HG03045 (cell line): ENCODE data around the gene VIPR2.
"Not testable (repeated sequence)": the region's sequence is repeated elsewhere in the genome, so short reads cannot be mapped to it uniquely, and the experiment has no call there.

ENCODE experiments used
- ATAC-seq: cut with Tn5 transposase; IDR thresholded peaks from one replicate; pipeline ENCODE4 v1.9.1; 2021; ENCODE audit warnings: mild to moderate bottlenecking, moderate library complexity; ENCODE audit not compliant: unreplicated experiment

The VIPR2 gene

DNA sequence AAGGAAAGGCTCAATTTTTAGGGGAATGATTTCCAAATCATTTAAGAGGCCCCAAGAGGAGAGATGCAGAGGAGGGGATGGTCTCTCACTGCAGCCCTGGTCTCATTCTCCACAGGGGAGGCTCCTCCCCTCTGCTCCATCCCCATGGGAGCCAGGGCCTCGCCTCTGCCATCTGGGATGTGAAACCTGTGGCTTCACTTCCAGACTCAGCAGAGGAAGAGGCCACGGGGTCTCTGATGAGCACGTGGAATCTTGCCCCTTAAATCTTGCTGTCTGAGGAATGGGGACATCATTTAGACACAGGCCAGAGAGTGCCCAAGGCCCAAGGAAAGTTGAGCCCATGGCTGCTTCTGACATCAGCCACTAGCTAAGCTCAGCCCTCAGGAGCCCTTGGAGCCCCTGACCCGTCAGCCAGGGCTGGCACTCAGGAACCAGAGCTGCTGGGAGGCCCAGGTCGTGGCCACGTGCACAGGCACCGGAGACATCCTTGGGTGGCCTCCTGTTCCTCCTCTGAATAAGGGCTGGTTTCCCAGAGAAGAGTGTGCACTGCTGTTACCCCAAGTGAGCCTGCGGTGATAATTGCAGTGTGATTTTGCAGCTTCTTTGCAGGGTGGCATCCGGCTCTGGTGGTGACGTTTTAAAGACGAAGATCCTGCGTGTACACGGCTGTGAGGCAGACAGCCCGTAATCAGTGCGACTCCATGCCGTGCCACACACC is 50.5 kb downstream of the VIPR2 start:
- no peak for ATAC-seq

DNA sequence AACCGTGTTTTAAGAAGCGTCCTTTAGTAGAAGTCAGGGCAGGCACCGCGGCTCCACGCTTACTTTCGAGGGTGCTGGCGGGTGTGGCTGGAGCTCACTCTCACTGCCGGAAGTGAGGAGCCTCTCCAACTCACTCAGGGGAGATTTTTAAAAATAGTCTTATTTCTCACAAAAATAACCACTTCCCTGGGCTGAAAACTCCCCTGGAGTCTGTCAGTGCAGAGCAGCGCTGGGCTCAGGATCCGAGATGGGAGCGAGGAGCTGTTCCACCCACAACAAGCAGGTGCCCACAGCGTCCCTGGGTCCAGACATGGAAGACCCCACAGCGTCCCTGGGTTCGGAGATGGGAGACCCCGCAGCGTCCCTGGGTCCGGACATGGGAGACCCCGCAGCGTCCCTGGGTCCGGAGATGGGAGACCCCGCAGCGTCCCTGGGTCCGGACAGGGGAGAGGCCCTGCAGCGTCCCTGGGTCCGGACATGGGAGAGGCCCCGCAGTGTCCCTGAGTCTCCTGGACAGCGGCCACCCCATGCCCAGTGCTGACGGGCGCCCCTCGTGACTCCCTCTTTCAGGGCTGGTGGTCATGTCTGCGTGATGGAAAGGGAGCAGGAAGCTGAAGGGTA is 51.2 kb downstream of the VIPR2 start:
- no peak for ATAC-seq

DNA sequence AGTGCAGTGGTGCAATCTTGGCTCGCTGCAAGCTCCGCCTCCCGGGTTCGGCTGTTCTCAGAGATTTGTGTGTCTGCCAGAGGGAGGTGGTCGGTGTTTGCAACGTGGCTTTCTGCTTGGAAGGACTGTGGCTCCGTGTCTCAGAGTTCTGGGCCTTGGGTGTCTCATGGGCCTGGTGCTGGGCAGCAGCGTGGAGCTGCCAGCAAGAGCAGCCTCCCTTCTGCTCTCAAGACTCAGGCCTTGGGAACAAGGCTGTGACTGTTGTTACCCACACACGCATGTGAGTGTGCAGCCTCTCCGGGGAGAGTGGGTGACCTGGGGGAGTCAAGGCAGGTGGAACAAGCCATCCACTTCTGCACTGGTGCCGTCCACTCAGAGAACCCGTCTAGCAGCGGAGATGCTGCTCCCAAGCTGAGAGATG is 52.0 kb downstream of the VIPR2 start:
- ATAC-seq: no peak

DNA sequence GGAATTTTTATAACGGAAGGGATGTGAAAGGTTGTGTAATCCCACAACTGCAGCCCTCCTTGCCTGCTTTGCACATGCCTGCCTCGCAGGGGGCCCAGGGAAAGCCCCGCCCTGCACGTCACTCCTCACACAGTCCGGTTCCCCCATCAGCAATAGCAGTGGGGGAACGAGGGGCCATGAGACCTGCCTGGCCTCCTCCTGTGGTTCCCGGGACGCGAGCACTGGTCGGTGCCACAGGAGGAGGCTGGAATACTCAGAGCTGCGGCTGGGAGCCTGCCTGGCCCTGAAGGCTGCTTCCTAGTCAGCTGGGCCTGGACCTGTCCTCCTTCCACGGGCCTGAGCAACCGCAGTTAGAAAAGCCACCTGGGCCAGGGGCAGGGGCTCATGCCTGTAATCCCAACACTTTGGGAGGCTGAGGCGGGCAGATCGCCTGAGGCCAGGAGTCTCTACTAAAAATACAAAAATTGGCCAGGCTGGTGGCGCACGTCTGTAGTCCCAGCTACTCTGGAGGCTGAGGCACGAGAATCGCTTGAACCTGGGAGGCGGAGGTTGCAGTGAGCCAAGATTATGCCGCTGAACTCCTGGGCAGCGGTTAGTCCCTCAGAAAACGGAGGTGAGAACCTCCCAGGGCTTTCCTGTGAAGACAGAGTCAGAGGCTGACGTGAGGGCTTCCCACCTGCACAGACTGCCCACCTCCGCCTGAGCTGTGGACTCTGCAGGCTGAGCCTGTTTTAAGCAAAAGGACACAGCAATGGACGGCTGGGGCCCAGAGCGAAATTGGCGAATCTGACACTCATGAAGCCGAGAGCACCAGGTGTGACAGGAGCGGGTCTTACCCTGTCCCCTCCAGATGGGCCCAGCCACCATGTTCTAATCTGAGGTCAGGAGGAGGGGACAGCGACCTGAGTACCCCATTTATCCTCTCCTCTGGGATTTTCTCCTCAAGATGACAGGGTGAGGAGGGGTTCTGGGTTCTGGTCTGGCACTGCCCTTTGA is 52.9 kb downstream of the VIPR2 start:
- no peak for ATAC-seq

DNA sequence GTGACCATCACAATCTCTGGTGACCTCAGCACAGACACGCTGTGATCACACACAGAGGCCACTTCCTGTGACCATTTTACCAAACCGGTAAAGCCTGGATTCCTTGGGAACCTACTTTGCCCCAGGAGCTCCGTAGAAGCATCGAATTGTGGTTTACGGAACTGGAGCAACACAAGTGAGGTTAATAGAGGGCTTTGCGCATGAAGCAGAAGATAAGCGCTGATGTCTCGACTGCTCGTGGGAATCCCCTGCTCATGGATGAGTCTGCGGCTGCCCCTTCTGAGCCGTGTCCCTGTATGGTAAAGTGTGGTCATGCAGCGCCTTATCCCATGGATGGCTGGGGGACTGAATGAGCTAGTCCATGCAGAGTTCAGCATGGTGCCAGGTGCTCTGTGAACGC is 53.6 kb downstream of the VIPR2 start:
- ATAC-seq: no peak

DNA sequence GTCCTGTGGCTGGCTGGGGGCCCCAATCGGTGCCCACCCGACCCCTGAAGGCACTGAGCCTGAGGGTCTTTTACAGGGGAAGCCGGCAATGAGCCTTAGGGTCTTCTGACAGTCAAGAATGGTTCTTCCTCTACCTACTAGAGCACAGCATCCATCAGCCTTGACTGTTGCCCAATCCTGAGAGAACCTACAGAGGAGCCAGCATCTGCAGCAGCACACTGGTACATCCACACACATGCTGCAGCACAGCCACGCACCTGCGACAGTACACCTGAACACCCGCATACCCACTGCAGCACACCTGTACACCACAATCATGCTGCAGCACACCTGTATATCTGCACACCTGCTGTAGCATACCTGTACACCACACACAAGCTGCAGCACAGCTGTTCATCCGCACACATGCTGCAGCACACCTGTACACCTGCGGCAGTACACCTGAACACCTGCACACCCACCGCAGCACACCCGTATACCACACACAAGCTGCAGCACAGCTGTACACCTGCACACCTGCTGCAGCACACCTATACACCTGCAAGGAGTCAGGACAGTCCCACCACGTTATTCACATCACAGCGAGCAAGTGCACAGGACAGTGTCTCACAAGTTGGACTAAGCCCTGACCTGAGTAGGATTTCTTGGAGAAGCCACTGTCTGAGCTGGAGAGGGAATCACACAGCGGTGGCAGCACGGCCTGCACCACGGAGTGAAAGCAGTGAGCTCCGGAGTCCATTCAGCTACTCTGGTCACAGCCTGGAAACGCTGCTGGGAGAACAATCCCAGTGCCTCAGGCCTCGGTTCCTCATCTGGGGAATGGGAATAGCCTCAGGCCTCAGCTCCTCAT is 56.4 kb downstream of the VIPR2 start:
- no peak for ATAC-seq

DNA sequence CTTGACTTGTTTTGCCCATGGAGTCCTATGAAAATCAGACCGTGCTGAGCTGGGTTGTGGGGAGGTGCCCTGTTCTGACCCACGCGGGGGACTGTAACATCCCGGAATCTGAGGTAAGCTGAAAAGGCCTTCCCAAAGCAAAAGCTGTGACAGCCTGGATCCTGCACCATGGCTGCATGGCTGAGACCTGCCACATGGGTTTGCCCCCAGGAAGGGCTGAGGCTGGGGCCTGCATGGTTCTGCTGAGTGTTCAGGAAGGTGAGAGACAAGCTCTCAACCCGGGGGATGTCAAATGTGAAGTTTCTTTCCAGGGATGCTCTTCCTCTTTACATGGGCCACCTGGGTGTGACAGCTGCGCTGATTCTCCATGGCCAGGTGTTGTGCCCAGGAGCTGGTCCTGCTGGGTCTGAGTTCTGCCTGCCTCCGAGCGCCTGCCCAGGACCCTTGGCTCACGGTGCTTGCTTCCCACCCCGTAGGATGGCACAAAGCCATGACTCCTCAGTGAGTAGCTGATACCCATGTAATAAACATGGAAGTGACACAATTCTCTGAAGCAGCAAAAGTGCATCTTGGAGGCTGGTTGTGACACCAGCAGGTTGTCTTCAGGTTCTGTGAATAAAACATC is 58.3 kb downstream of the VIPR2 start:
- no peak for ATAC-seq

DNA sequence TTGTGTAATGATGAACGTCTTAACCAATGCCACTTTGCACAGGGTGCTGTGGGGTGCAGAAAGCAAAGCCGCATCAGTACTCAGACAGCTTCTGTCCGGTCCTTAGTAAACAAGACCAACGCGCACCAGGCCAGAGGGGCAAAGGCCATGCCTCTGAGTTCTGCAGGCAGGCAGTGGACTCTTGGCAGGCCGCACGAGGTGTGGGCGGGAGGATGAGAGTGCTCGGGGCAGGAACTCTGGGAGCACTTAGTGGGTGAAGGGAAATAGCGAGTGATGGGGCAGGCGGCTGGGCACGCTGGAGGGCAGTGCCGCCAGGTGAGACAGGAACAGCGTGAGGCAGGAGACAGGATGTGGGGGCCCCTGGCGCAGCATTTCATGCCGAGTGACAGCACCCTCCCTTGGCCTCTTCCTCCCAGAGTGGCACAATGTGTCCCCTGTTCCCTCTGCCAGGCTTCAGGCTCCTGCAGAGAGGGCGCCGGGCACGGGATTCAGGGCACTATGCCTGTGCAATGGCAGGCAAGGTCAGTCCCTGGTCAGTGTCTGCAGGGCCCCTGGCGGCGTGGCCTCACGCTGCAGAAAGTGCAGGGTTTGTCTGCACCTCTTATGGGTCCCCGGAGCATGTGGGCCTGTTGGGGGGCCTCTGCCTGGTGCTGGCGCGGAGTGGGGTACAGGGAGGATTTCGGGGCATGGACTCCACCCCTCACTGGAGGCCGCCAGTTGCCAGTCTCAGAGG is 60.4 kb downstream of the VIPR2 start:
- ATAC-seq: no peak

DNA sequence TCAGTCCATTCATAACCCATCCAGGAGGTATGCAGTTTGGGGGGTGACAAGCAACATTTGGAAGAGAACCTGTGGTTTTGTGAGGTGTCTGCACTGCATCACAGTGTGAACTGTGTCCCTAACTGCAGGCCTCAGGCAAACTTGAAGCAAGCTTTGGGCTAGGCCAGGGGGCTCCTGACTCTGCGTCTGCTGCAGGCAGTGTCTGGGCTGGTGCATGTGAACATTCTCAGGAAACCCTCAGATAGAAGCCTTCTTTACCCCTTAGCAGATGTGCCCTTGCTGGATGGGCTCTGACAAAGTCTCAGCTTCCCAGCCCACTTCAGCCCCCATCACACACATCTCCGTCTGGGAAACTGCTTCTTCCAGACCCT is 61.0 kb downstream of the VIPR2 start:
- ATAC-seq: no peak

DNA sequence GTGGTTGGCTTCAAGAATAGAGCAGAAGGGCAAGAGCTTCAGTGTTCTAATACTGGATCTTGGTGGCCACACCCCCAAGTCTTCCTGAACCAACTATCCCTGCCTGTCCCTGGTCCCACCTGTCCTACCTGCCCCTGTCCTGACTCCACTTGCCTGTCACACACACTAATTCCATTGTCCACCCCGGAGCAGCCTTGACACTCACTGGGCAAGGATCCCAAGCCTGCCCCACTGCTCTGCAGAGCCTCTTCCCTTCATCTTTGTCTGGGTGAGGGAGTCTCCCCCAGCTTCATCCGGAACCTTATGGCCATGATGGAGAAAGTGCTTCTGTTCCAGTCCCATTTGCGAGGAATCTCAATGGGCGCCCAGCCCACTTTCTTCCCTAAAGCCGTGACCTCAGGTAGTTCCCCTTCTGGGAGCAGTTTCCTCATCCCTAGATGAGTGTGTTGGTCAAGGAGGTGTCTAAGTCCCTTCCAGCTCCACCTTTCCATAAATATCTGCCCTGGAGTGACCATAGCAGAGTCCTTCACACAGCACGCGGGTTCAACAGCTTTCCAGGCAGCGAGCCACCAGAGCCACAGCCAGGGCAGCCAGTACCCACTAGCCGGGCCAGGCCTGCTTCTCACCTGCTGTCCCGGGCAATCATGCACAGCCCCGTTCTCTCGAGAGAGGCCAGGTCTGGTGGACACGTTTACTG is 61.5 kb downstream of the VIPR2 start:
- no peak for ATAC-seq

DNA sequence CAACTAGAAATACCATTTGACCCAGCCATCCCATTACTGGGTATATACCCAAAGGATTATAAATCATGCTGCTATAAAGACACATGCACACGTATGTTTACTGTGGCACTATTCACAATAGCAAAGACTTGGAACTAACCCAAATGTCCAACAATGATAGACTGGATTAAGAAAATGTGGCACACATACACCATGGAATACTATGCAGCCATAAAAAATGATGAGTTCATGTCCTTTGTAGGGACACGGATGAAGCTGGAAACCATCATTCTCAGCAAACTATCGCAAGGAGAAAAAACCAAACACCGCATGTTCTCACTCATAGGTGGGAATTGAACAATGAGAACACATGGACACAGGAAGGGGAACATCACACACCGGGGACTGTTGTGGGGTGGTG is 62.6 kb downstream of the VIPR2 start:
- ATAC-seq: not testable (repeated sequence)

DNA sequence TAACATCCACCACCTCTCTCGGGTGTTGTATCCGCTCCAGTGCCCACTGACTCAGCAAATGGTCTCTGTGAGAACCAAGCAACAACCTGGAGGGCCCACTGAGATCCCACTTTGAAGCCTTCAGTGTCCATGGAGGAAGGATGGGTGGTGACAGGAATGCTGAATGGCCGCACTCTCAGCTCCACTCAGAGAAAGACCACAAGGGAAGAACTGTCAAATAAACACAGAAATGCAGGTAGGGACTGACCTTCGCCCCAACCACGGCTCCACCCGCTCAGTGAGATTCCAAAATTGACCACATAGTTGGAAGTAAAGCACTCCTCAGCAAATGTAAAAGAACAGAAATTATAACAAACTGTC is 65.8 kb downstream of the VIPR2 start:
- no peak for ATAC-seq

DNA sequence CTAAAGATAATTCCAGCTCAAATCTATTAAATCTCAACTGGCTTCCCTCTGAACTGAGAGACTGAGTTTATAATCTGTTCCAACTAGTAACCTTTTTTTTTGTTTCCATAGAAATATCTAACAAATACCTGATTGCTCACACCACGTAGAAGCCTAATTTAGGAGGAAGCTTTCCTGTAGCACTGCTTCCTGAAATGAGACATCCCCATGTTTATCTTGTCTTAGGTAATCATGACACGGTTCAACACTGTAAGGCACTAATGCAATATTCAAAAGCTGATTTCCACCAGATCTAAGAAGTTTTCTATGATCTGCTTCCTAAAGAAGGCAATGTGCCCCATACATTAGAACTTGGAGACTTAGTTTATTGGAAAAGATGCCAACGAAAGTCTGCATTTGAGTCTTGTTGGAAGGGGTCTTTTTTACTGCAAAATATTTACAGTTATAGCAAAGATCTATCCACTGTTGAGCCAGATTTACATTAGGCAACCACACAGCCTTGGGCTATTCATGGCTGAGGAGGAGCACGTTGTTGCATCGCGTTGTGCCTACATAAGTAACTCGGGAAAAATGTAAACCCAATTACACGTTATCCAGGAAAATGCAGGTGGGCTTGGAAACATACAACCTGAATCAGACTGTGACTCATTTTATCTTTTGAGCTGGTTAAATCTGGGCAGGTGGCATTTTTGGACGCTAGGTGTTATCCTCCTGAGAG is 66.3 kb downstream of the VIPR2 start:
- ATAC-seq: no peak

DNA sequence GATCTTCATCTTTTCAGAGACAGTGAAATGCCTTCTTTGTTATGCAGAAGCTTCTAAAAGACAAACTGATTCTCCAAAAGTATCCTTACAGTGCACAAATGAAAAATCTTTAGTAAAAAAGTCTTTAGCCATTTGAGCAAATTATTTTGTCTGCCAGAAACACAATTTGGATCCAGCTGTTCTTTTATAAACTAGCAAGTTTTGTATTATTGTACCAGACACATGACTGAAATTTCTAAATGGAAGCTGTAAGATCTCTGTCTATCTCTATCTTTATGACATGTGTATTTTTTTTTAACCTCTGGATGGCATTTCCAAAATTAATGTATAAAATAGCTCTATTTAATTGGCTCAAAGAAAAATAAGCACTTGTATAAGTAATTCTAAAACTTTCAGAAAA is 68.3 kb downstream of the VIPR2 start:
- no peak for ATAC-seq

DNA sequence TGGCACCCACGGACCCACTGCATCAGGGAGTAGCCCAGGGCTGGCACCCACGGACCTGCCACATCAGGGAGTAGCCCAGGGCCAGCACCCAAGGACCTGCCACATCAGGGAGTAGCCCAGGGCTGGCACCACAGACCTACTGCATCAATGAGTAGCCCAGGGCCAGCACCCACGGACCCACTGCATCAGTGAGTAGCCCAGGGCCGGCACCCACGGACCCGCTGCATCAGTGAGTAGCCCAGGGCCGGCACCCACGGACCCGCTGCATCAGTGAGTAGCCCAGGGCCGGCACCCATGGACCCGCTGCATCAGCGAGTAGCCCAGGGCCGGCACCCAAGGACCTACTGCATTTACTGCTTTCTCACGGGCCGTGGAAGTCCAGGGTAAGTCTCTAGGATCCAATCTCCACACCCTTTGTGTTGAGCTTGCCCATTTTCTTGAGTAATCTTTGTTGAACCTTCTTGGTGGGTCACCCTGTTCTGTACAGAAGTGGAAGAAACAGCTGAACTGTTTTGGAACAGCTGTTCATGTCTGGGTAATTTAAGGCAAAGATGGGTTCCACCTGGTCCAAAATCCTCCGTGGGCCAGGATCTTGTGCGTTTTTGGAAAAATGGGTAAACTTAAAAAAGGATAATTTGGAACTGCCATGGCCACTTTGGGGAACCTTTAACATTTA is 69.0 kb downstream of the VIPR2 start:
- no peak for ATAC-seq

DNA sequence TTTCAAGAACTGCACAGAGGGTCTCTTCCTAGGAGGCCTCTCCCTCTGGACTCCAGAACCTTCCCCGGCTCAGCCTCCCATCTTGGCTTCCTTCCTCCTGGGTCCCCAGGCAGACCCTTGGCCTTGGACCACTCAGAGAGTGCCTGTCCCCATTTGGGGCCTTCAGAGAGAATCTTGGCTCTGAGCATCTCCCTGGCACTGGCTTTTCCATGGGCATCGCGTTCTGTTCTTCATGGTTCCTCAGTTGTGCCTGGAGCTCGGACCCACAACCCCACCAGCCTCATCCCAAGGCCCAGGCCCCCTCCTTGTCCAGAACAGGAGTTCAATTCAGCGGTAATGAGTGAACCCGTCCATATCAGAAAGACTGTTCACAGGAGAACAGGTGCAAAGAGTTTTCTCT is 73.4 kb downstream of the VIPR2 start:
- ATAC-seq: no peak

DNA sequence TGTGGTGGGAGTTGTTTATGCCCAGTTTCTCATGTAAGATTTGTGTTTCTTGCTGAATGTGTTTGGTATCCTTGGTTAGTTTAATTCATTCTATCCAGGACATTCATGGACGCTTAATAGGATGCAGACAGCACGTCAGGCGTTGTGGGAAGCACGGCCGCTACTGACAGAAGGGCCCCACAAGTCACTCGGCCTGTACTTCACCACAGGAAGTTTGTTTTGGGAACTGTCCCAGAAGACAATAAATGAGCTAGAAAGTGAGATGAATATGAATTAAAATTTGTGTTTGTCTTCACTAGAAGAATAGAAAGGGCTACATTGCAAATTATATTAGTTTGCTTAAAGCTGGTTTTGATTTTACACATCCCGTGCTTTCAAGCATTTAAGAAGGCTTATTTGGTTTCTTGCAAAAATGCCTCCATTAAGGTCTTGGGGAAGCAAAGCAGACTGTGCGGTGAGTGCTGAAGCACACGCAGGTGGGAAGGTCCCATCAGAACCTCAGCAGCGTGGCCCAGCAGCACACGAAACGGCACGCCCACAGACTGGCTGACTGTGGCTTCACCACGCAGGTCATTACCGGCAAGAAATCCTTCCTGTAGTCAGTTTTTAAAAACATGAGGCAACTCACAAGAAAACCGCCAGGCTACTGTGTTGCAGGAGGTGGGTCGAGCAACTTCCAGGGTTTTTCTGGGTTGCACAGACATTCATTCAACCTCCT is 74.1 kb downstream of the VIPR2 start:
- ATAC-seq: no peak
